Mucosa of rectum (tissue), 2 donors: ENCODE measurements around the gene RNASEL.

Experiments
- H3K27ac ChIP-seq, 2 donors: one replicate each; pipeline ENCODE4 v1.7.0; 2013; ENCODE audit warnings: inconsistent platforms in 2 of 2, low read depth in 2 of 2, low read length in 2 of 2
- H3K27me3 ChIP-seq, 2 donors: one replicate each; pipeline ENCODE4 v1.7.0; 2013; ENCODE audit warnings: low read length in 2 of 2; ENCODE audit not compliant: control insufficient read depth in 2 of 2, insufficient read depth in 2 of 2
- H3K36me3 ChIP-seq, 2 donors: one replicate each; pipeline ENCODE4 v1.7.0; 2013; ENCODE audit warnings: low read length in 2 of 2; ENCODE audit not compliant: control insufficient read depth in 2 of 2, insufficient read depth in 2 of 2
- H3K4me1 ChIP-seq, 2 donors: one replicate each; pipeline ENCODE4 v1.7.0; 2013; ENCODE audit warnings: low read length in 2 of 2, mild to moderate bottlenecking in 1 of 2; ENCODE audit not compliant: control insufficient read depth in 2 of 2, insufficient read depth in 2 of 2
- H3K4me3 ChIP-seq, 2 donors: one replicate each; pipeline ENCODE4 v1.7.0; 2013; ENCODE audit warnings: low read length in 2 of 2
- H3K9ac ChIP-seq, 2 donors: one replicate each; pipeline ENCODE4 v1.7.0; 2013; ENCODE audit warnings: low read length in 2 of 2, low read depth in 1 of 2, mild to moderate bottlenecking in 1 of 2
- H3K9me3 ChIP-seq, 2 donors: one replicate each; pipeline ENCODE4 v1.7.0; 2013; ENCODE audit warnings: low read length in 2 of 2; ENCODE audit not compliant: control insufficient read depth in 2 of 2
- donor health status: healthy.
- donor health status: Normal muscosa, but diverticular disease.

Gene RNASEL

GRCh38 chr1:182610606-182611194 lies 21.6 kb upstream of the RNASEL start:
- H3K27ac ChIP-seq: no peak overlapping the region
- H3K9ac ChIP-seq: no peak overlapping the region
- no peak overlapping the region for H3K4me3 ChIP-seq
- H3K27me3 ChIP-seq: peaks cover 4 to 19% of the 10 kb centered on the region in 2 donors
- peaks cover 4 to 12% of the 10 kb centered on the region in 2 donors for H3K4me1 ChIP-seq
- no peaks in the 10 kb centered on the region for H3K36me3 ChIP-seq
- H3K9me3 ChIP-seq: no peaks in the 10 kb centered on the region

- Histone ChIP-seq H3K27ac (peak overlapping the region in 1 of 2 donors; percentile 18), H3K9ac (no peak overlapping the region), H3K27me3 (peaks cover 2 to 10% of the 10 kb centered on the region in 2 donors), H3K4me3 (no peak overlapping the region), H3K36me3 (no peaks in the 10 kb centered on the region), H3K9me3 (no peaks in the 10 kb centered on the region), H3K4me1 (peaks cover 6% of the 10 kb centered on the region in 2 donors)
Measured at GRCh38 chr1:182608845-182609610, 20.0 kb upstream of the RNASEL start.

- H3K4me1 ChIP-seq: peaks cover 9 to 12% of the 10 kb centered on the region in 2 donors
- peaks cover 0 to 2% of the 10 kb centered on the region in 2 donors for H3K27me3 ChIP-seq
- no peaks in the 10 kb centered on the region for H3K9me3 ChIP-seq
- no peak overlapping the region for H3K27ac ChIP-seq
- H3K9ac ChIP-seq: no peak overlapping the region
- H3K4me3 ChIP-seq: no peak overlapping the region
- H3K36me3 ChIP-seq: no peaks in the 10 kb centered on the region
Measured at GRCh38 chr1:182608236-182608635, 19.2 kb upstream of the RNASEL start.

- Histone ChIP-seq H3K36me3 (no peaks in the 10 kb centered on the region), H3K27me3 (peaks cover 0 to 4% of the 10 kb centered on the region in 2 donors), H3K4me3 (no peak overlapping the region), H3K4me1 (peaks cover 9 to 12% of the 10 kb centered on the region in 2 donors), H3K9me3 (no peaks in the 10 kb centered on the region), H3K9ac (no peak overlapping the region), H3K27ac (no peak overlapping the region)
Measured at GRCh38 chr1:182607566-182607965, 18.5 kb upstream of the RNASEL start.

- Histone ChIP-seq H3K4me1 (peaks cover 12 to 13% of the 10 kb centered on the region in 2 donors), H3K9ac (peak within 1 kb of the TSS; percentile 60 to 63), H3K9me3 (no peaks in the 10 kb centered on the region), H3K36me3 (peaks cover 0 to 2% of the 10 kb centered on the region in 2 donors), H3K27me3 (peaks cover 0 to 4% of the 10 kb centered on the region in 2 donors), H3K27ac (peak within 1 kb of the TSS; percentile 28 to 42), H3K4me3 (peak within 1 kb of the TSS; percentile 71 to 75)
Measured at GRCh38 chr1:182604175-182605164, 15.4 kb upstream of the RNASEL start, which contains the start of gene RGS16. Gene RGS16, minus strand, starts transcription at chr1:182604389. Its CDS starts 130 bp downstream, at chr1:182604259.

GRCh38 chr1:182603646-182604174 lies 14.7 kb upstream of the RNASEL start:
- Histone ChIP-seq H3K36me3 (peaks cover 0 to 2% of the 10 kb centered on the region in 2 donors), H3K9ac (peak overlapping the region; percentile 43 to 60), H3K4me3 (peak overlapping the region; percentile 71 to 75), H3K27me3 (peaks cover 0 to 4% of the 10 kb centered on the region in 2 donors), H3K27ac (peak overlapping the region; percentile 28 to 42), H3K4me1 (peaks cover 12 to 13% of the 10 kb centered on the region in 2 donors), H3K9me3 (no peaks in the 10 kb centered on the region)

- Histone ChIP-seq H3K27me3 (peaks cover 0 to 4% of the 10 kb centered on the region in 2 donors), H3K27ac (peak overlapping the region in 1 of 2 donors; percentile 28), H3K9ac (peak overlapping the region in 1 of 2 donors; percentile 9), H3K4me3 (peak overlapping the region in 1 of 2 donors; percentile 75), H3K9me3 (no peaks in the 10 kb centered on the region), H3K36me3 (peaks cover 0 to 2% of the 10 kb centered on the region in 2 donors), H3K4me1 (peaks cover 12 to 13% of the 10 kb centered on the region in 2 donors)
Measured at GRCh38 chr1:182602935-182603645, 14.0 kb upstream of the RNASEL start.

GRCh38 chr1:182601913-182602312 lies 12.9 kb upstream of the RNASEL start:
- Histone ChIP-seq H3K36me3 (peaks cover 0 to 2% of the 10 kb centered on the region in 2 donors), H3K4me3 (peak overlapping the region in 1 of 2 donors; percentile 22), H3K4me1 (peaks cover 12 to 13% of the 10 kb centered on the region in 2 donors), H3K9ac (peak overlapping the region in 1 of 2 donors; percentile 38), H3K27ac (no peak overlapping the region), H3K9me3 (no peaks in the 10 kb centered on the region), H3K27me3 (peaks cover 0 to 4% of the 10 kb centered on the region in 2 donors)

- no peak overlapping the region for H3K27ac ChIP-seq
Measured at GRCh38 chr1:182601416-182601786, 12.3 kb upstream of the RNASEL start.

More at GRCh38 chr1:182601416-182601786, 12.3 kb upstream of the RNASEL start:
- Histone ChIP-seq H3K4me3 (peak overlapping the region in 1 of 2 donors; percentile 22), H3K9me3 (no peaks in the 10 kb centered on the region), H3K4me1 (peaks cover 12 to 13% of the 10 kb centered on the region in 2 donors), H3K9ac (peak overlapping the region in 1 of 2 donors; percentile 38), H3K27me3 (peaks cover 0 to 4% of the 10 kb centered on the region in 2 donors), H3K36me3 (peaks cover 0 to 2% of the 10 kb centered on the region in 2 donors)
